ENCODE data around the gene MBNL2.

GRCh38 chr13:97366172-97366688, 144.1 kb downstream of the MBNL2 start:
- TF ChIP-seq CTCF (conservative IDR thresholded peaks at IDR 0.05; ENCODE audit: low read depth, low read length): peak; percentile 29; the same call in 1 of the 2 replicates
- TF ChIP-seq MAZ (IDR thresholded peaks at IDR 0.05; ENCODE audit: borderline replicate concordance, low read depth, low read length): no peak
- no peak for TF ChIP-seq SMC3 (IDR thresholded peaks at IDR 0.05; ENCODE audit: low read depth, low read length)
- TF ChIP-seq USF2 (IDR thresholded peaks at IDR 0.05; ENCODE audit: low read depth, low read length): no peak
- no peak for TF ChIP-seq RAD21 (IDR thresholded peaks at IDR 0.05; ENCODE audit: low read length)
- no peak for TF ChIP-seq POLR2A (IDR thresholded peaks at IDR 0.05; ENCODE audit: low read depth, low read length)
- TF ChIP-seq CHD1 (IDR thresholded peaks at IDR 0.05; ENCODE audit: low read depth, low read length): no peak
- no peak for TF ChIP-seq BHLHE40 (IDR thresholded peaks at IDR 0.05; ENCODE audit: low read depth, low read length)
- TF ChIP-seq FOS (IDR thresholded peaks at IDR 0.05; ENCODE audit: low read depth, low read length): no peak
- TF ChIP-seq RFX5 (IDR thresholded peaks at IDR 0.05; ENCODE audit: low read depth, low read length): no peak
- TF ChIP-seq CEBPB (IDR thresholded peaks at IDR 0.05; ENCODE audit: low read depth, low read length): no peak
- no peak for TF ChIP-seq MXI1 (IDR thresholded peaks at IDR 0.05; ENCODE audit: borderline replicate concordance, low read depth, low read length)

Measured in IMR-90 (cell line).